GM21825 (cell line): ENCODE measurements around the gene AFG3L2.

Experiments
- ATAC-seq: cut with Tn5 transposase; IDR thresholded peaks from one replicate; pipeline ENCODE4 v1.9.1; 2021; ENCODE audit warnings: mild to moderate bottlenecking, moderate library complexity; ENCODE audit not compliant: unreplicated experiment

Gene AFG3L2

GRCh38 chr18:12362473-12363174, 14.4 kb downstream of the AFG3L2 start:
- ATAC-seq = no peak

GRCh38 chr18:12361770-12362378, 15.2 kb downstream of the AFG3L2 start:
- ATAC-seq = no peak

GRCh38 chr18:12359515-12359927, 17.5 kb downstream of the AFG3L2 start:
- no peak for ATAC-seq

GRCh38 chr18:12352188-12352587, 24.8 kb downstream of the AFG3L2 start:
- no peak for ATAC-seq

GRCh38 chr18:12347895-12348294, 29.1 kb downstream of the AFG3L2 start:
- no peak for ATAC-seq

- no peak for ATAC-seq
Observed at GRCh38 chr18:12346240-12346565, 30.8 kb downstream of the AFG3L2 start.

- ATAC-seq = no peak
Observed at GRCh38 chr18:12345491-12346239, 31.4 kb downstream of the AFG3L2 start.

GRCh38 chr18:12342661-12343060, 34.4 kb downstream of the AFG3L2 start:
- no peak for ATAC-seq

GRCh38 chr18:12340945-12341660, 35.9 kb downstream of the AFG3L2 start:
- no peak for ATAC-seq

GRCh38 chr18:12338382-12338781, 38.6 kb downstream of the AFG3L2 start:
- ATAC-seq = no peak

GRCh38 chr18:12336887-12337286, 40.1 kb downstream of the AFG3L2 start:
- no peak for ATAC-seq

- no peak for ATAC-seq
Observed at GRCh38 chr18:12336171-12336613, 40.8 kb downstream of the AFG3L2 start.

- ATAC-seq = no peak
Observed at GRCh38 chr18:12335503-12335902, 41.5 kb downstream of the AFG3L2 start.

- ATAC-seq = no peak
Observed at GRCh38 chr18:12334863-12335262, 42.2 kb downstream of the AFG3L2 start.

GRCh38 chr18:12334366-12334808, 42.6 kb downstream of the AFG3L2 start:
- no peak for ATAC-seq

- ATAC-seq = no peak
Observed at GRCh38 chr18:12333506-12334290, 43.3 kb downstream of the AFG3L2 start.

GRCh38 chr18:12330766-12331165, 46.3 kb downstream of the AFG3L2 start:
- ATAC-seq = no peak

- no peak for ATAC-seq
Observed at GRCh38 chr18:12329125-12329698, 47.8 kb downstream of the AFG3L2 start.

- ATAC-seq = no peak
Observed at GRCh38 chr18:12328179-12328823, 48.7 kb downstream of the AFG3L2 start.
